SJCRH30 (cell line): ENCODE data around the gene FLT1. TPM values are rescaled to one million over a fixed set of nuclear protein-coding genes. Genes with fewer than 3 reads are reported as not detected.

ENCODE experiments used
- DNase-seq, 2 experiments: peaks; one replicate each; pipeline ENCODE4 v3.0.0-alpha.2; 2015 to 2020
- H3K27ac ChIP-seq: fragments of 250-450 bp; sonication (Bioruptor Pico); 2 replicates; pipeline ENCODE4 v1.5.1; 2020; ENCODE audit warnings: mild to moderate bottlenecking, moderate library complexity
- H3K27me3 ChIP-seq: fragments of 250-450 bp; sonication (Bioruptor Pico); 2 replicates; pipeline ENCODE4 v1.5.1; 2020; ENCODE audit warnings: mild to moderate bottlenecking, moderate library complexity
- H3K36me3 ChIP-seq: fragments of 250-450 bp; sonication (Bioruptor Pico); 2 replicates; pipeline ENCODE4 v1.5.1; 2020; ENCODE audit warnings: mild to moderate bottlenecking, moderate library complexity
- H3K4me1 ChIP-seq: fragments of 250-450 bp; sonication (Bioruptor Pico); 2 replicates; pipeline ENCODE4 v1.5.1; 2020; ENCODE audit warnings: mild to moderate bottlenecking, moderate library complexity
- H3K4me3 ChIP-seq: fragments of 250-450 bp; sonication (Bioruptor Pico); 2 replicates; pipeline ENCODE4 v1.5.1; 2020; ENCODE audit warnings: mild to moderate bottlenecking, moderate library complexity
- H3K9me3 ChIP-seq: fragments of 250-450 bp; sonication (Bioruptor Pico); replicated peaks from 2 replicates; pipeline ENCODE4 v1.5.1; 2020; ENCODE audit warnings: mild to moderate bottlenecking, moderate library complexity
- total RNA-seq: library from RNA; depleted of rRNA; stranded (reverse); fragments of >200 nt; shearing (Covaris generic); gene quantifications from 2 replicates; pipeline ENCODE4 v1.2.3, GENCODE V29; 2014

Gene FLT1
- total RNA-seq, 1 experiment from 2014 or later: 0.36 TPM

GRCh38 chr13:28401303-28402056 is 93.4 kb downstream of the FLT1 start:
- H3K9me3 ChIP-seq: no peaks in the 10 kb centered on the region
- H3K27me3 ChIP-seq: no peaks in the 10 kb centered on the region
- no peak for DNase-seq
- no peak overlapping the region for H3K4me3 ChIP-seq
- H3K36me3 ChIP-seq: no peaks in the 10 kb centered on the region
- no peaks in the 10 kb centered on the region for H3K4me1 ChIP-seq
- H3K27ac ChIP-seq: no peak overlapping the region

GRCh38 chr13:28396053-28396452 is 98.9 kb downstream of the FLT1 start:
- no peak for DNase-seq

GRCh38 chr13:28394422-28394821 is 100.5 kb downstream of the FLT1 start:
- no peak overlapping the region for H3K4me3 ChIP-seq
- H3K27me3 ChIP-seq: no peaks in the 10 kb centered on the region; the same call in 1 of the 2 replicates
- no peak for DNase-seq
- no peaks in the 10 kb centered on the region for H3K4me1 ChIP-seq
- no peaks in the 10 kb centered on the region for H3K36me3 ChIP-seq
- no peaks in the 10 kb centered on the region for H3K9me3 ChIP-seq
- H3K27ac ChIP-seq: no peak overlapping the region

More at GRCh38 chr13:28396053-28396452, 98.9 kb downstream of the FLT1 start:
- no peak overlapping the region for H3K27ac ChIP-seq
- no peaks in the 10 kb centered on the region for H3K4me1 ChIP-seq
- no peaks in the 10 kb centered on the region; the same call in 1 of the 2 replicates for H3K27me3 ChIP-seq
- H3K36me3 ChIP-seq: no peaks in the 10 kb centered on the region
- H3K4me3 ChIP-seq: no peak overlapping the region
- no peaks in the 10 kb centered on the region for H3K9me3 ChIP-seq

- Histone ChIP-seq H3K27ac (no peak overlapping the region), H3K36me3 (no peaks in the 10 kb centered on the region)
Observed at GRCh38 chr13:28392896-28393505, 101.9 kb downstream of the FLT1 start.

GRCh38 chr13:28392428-28392827 is 102.5 kb downstream of the FLT1 start:
- Histone ChIP-seq H3K4me1 (no peaks in the 10 kb centered on the region), H3K36me3 (no peaks in the 10 kb centered on the region), H3K4me3 (no peak overlapping the region), H3K27ac (no peak overlapping the region), H3K9me3 (no peaks in the 10 kb centered on the region), H3K27me3 (no peaks in the 10 kb centered on the region; the same call in 1 of the 2 replicates)
- no peak for DNase-seq

More at GRCh38 chr13:28392896-28393505, 101.9 kb downstream of the FLT1 start:
- H3K27me3 ChIP-seq: no peaks in the 10 kb centered on the region; the same call in 1 of the 2 replicates
- no peak overlapping the region for H3K4me3 ChIP-seq
- no peaks in the 10 kb centered on the region for H3K9me3 ChIP-seq
- H3K4me1 ChIP-seq: no peaks in the 10 kb centered on the region
- DNase-seq: no peak

- no peak for DNase-seq
- Histone ChIP-seq H3K27me3 (no peaks in the 10 kb centered on the region), H3K36me3 (no peaks in the 10 kb centered on the region), H3K4me3 (no peak overlapping the region), H3K27ac (no peak overlapping the region), H3K9me3 (no peaks in the 10 kb centered on the region), H3K4me1 (no peaks in the 10 kb centered on the region)
Observed at GRCh38 chr13:28387740-28388501, 107.0 kb downstream of the FLT1 start.

- H3K27ac ChIP-seq: no peak overlapping the region
- H3K4me3 ChIP-seq: no peak overlapping the region
- H3K36me3 ChIP-seq: no peaks in the 10 kb centered on the region
- no peaks in the 10 kb centered on the region for H3K27me3 ChIP-seq
- DNase-seq: no peak
- H3K9me3 ChIP-seq: no peaks in the 10 kb centered on the region
- no peaks in the 10 kb centered on the region for H3K4me1 ChIP-seq
Observed at GRCh38 chr13:28385362-28385761, 109.6 kb downstream of the FLT1 start.

- Histone ChIP-seq H3K27me3 (no peaks in the 10 kb centered on the region), H3K4me3 (no peak overlapping the region), H3K36me3 (no peaks in the 10 kb centered on the region), H3K4me1 (no peaks in the 10 kb centered on the region), H3K27ac (no peak overlapping the region), H3K9me3 (no peaks in the 10 kb centered on the region)
- DNase-seq: no peak
Observed at GRCh38 chr13:28384789-28385188, 110.1 kb downstream of the FLT1 start.

- peaks cover 12% of the 10 kb centered on the region for H3K4me1 ChIP-seq
- DNase-seq: no peak
- H3K4me3 ChIP-seq: no peak overlapping the region
- H3K27ac ChIP-seq: no peak overlapping the region
- H3K27me3 ChIP-seq: no peaks in the 10 kb centered on the region; the same call in 1 of the 2 replicates
- H3K36me3 ChIP-seq: no peaks in the 10 kb centered on the region
- H3K9me3 ChIP-seq: no peaks in the 10 kb centered on the region
Observed at GRCh38 chr13:28380319-28380718, 114.6 kb downstream of the FLT1 start.

- H3K9me3 ChIP-seq: no peaks in the 10 kb centered on the region
- DNase-seq: no peak
- no peak overlapping the region for H3K27ac ChIP-seq
Observed at GRCh38 chr13:28379371-28380083, 115.4 kb downstream of the FLT1 start.

GRCh38 chr13:28376604-28377003 is 118.3 kb downstream of the FLT1 start:
- Histone ChIP-seq H3K27me3 (no peaks in the 10 kb centered on the region; the same call in 1 of the 2 replicates), H3K4me1 (peaks cover 12% of the 10 kb centered on the region)
- DNase-seq: peak in 1 of 2 experiments; percentile 42

More at GRCh38 chr13:28379371-28380083, 115.4 kb downstream of the FLT1 start:
- Histone ChIP-seq H3K4me1 (peaks cover 12% of the 10 kb centered on the region), H3K36me3 (no peaks in the 10 kb centered on the region), H3K4me3 (no peak overlapping the region), H3K27me3 (no peaks in the 10 kb centered on the region; the same call in 1 of the 2 replicates)

GRCh38 chr13:28375250-28375930 is 119.5 kb downstream of the FLT1 start:
- Histone ChIP-seq H3K4me1 (peaks cover 12% of the 10 kb centered on the region), H3K9me3 (no peaks in the 10 kb centered on the region), H3K4me3 (no peak overlapping the region), H3K36me3 (no peaks in the 10 kb centered on the region), H3K27ac (no peak overlapping the region), H3K27me3 (no peaks in the 10 kb centered on the region; the same call in 1 of the 2 replicates)
- peak; percentile 23 to 45 for DNase-seq

More at GRCh38 chr13:28376604-28377003, 118.3 kb downstream of the FLT1 start:
- no peak overlapping the region for H3K27ac ChIP-seq
- no peaks in the 10 kb centered on the region for H3K9me3 ChIP-seq
- no peak overlapping the region for H3K4me3 ChIP-seq
- H3K36me3 ChIP-seq: no peaks in the 10 kb centered on the region

- Histone ChIP-seq H3K27ac (no peak overlapping the region), H3K36me3 (no peaks in the 10 kb centered on the region), H3K4me1 (peaks cover 12% of the 10 kb centered on the region), H3K9me3 (no peaks in the 10 kb centered on the region), H3K4me3 (no peak overlapping the region), H3K27me3 (no peaks in the 10 kb centered on the region; the same call in 1 of the 2 replicates)
- no peak for DNase-seq
Observed at GRCh38 chr13:28373810-28374209, 121.1 kb downstream of the FLT1 start.

GRCh38 chr13:28370448-28370847 is 124.5 kb downstream of the FLT1 start:
- no peak overlapping the region for H3K4me3 ChIP-seq

More at GRCh38 chr13:28370448-28370847, 124.5 kb downstream of the FLT1 start:
- peaks cover 1% of the 10 kb centered on the region; the same call in 1 of the 2 replicates for H3K4me1 ChIP-seq
- H3K27me3 ChIP-seq: no peaks in the 10 kb centered on the region
- H3K27ac ChIP-seq: no peak overlapping the region
- H3K9me3 ChIP-seq: no peaks in the 10 kb centered on the region
- no peaks in the 10 kb centered on the region for H3K36me3 ChIP-seq
- no peak for DNase-seq
